Measurements from ENCODE around the gene RNPS1.

- TF ChIP-seq CTCF (IDR thresholded peaks at IDR 0.05) (no peak), POLR2A (IDR thresholded peaks at IDR 0.05) (no peak)
Measured at GRCh38 chr16:2243031-2243528, 24.8 kb downstream of the RNPS1 start.
